ENCODE measurements around the gene SNW1. TPM values are rescaled to one million over a fixed set of nuclear protein-coding genes. Genes with fewer than 3 reads are reported as not detected.

Gene SNW1
- total RNA-seq, 1 experiment from 2014 or later = 92.1 TPM

GRCh38 chr14:77674931-77675330, 86.0 kb downstream of the SNW1 start (continued):
- TF ChIP-seq, protein P1, sequence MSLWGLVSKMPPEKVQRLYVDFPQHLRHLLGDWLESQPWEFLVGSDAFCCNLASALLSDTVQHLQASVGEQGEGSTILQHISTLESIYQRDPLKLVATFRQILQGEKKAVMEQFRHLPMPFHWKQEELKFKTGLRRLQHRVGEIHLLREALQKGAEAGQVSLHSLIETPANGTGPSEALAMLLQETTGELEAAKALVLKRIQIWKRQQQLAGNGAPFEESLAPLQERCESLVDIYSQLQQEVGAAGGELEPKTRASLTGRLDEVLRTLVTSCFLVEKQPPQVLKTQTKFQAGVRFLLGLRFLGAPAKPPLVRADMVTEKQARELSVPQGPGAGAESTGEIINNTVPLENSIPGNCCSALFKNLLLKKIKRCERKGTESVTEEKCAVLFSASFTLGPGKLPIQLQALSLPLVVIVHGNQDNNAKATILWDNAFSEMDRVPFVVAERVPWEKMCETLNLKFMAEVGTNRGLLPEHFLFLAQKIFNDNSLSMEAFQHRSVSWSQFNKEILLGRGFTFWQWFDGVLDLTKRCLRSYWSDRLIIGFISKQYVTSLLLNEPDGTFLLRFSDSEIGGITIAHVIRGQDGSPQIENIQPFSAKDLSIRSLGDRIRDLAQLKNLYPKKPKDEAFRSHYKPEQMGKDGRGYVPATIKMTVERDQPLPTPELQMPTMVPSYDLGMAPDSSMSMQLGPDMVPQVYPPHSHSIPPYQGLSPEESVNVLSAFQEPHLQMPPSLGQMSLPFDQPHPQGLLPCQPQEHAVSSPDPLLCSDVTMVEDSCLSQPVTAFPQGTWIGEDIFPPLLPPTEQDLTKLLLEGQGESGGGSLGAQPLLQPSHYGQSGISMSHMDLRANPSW (CRISPR knock-in tag; conservative IDR thresholded peaks at IDR 0.05; ENCODE audit: low read depth) = no peak
- TF ChIP-seq OVOL2 (CRISPR knock-in tag; IDR thresholded peaks at IDR 0.05; ENCODE audit: borderline replicate concordance) (no peak), HMGA2 (CRISPR knock-in tag; IDR thresholded peaks at IDR 0.05) (no peak)

GRCh38 chr14:77673193-77673592, 87.8 kb downstream of the SNW1 start:
- Mint-ChIP-seq H3K9me3 (no peaks in the 10 kb centered on the region), H3K36me3 (peaks cover 36% of the 10 kb centered on the region), H3K27ac (no peak overlapping the region), H3K4me1 (no peaks in the 10 kb centered on the region), H3K4me3 (no peak overlapping the region), H3K27me3 (ENCODE audit: low read depth) (no peaks in the 10 kb centered on the region)
- no peak for DNase-seq (ENCODE audit: low spot score)
- TF ChIP-seq NR3C1 (CRISPR knock-in tag; conservative IDR thresholded peaks at IDR 0.05; ENCODE audit: low read depth) (no peak), GTF2I (CRISPR knock-in tag; conservative IDR thresholded peaks at IDR 0.05) (no peak), NR2C2 (CRISPR knock-in tag; IDR thresholded peaks at IDR 0.05) (no peak), JAZF1 (CRISPR knock-in tag; IDR thresholded peaks at IDR 0.05) (no peak), FOXP1 (CRISPR knock-in tag; IDR thresholded peaks at IDR 0.05; ENCODE audit: borderline replicate concordance) (no peak), E2F1 (CRISPR knock-in tag; IDR thresholded peaks at IDR 0.05) (no peak), ZNF671 (CRISPR knock-in tag; IDR thresholded peaks at IDR 0.05) (no peak), RELA (CRISPR knock-in tag; IDR thresholded peaks at IDR 0.05; ENCODE audit: borderline replicate concordance) (no peak), NFATC4 (CRISPR knock-in tag; IDR thresholded peaks at IDR 0.05) (no peak), ESRRA (CRISPR knock-in tag; IDR thresholded peaks at IDR 0.05; ENCODE audit: borderline replicate concordance) (no peak), ZNF396 (CRISPR knock-in tag; IDR thresholded peaks at IDR 0.05; ENCODE audit: borderline replicate concordance) (no peak), TP53 (CRISPR knock-in tag; IDR thresholded peaks at IDR 0.05) (no peak)
- TF ChIP-seq, protein P2, sequence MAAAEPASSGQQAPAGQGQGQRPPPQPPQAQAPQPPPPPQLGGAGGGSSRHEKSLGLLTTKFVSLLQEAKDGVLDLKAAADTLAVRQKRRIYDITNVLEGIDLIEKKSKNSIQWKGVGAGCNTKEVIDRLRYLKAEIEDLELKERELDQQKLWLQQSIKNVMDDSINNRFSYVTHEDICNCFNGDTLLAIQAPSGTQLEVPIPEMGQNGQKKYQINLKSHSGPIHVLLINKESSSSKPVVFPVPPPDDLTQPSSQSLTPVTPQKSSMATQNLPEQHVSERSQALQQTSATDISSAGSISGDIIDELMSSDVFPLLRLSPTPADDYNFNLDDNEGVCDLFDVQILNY (CRISPR knock-in tag; IDR thresholded peaks at IDR 0.05) = no peak
- TF ChIP-seq, protein P3, sequence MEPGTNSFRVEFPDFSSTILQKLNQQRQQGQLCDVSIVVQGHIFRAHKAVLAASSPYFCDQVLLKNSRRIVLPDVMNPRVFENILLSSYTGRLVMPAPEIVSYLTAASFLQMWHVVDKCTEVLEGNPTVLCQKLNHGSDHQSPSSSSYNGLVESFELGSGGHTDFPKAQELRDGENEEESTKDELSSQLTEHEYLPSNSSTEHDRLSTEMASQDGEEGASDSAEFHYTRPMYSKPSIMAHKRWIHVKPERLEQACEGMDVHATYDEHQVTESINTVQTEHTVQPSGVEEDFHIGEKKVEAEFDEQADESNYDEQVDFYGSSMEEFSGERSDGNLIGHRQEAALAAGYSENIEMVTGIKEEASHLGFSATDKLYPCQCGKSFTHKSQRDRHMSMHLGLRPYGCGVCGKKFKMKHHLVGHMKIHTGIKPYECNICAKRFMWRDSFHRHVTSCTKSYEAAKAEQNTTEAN (CRISPR knock-in tag; IDR thresholded peaks at IDR 0.05) = no peak
- TF ChIP-seq, protein P4, sequence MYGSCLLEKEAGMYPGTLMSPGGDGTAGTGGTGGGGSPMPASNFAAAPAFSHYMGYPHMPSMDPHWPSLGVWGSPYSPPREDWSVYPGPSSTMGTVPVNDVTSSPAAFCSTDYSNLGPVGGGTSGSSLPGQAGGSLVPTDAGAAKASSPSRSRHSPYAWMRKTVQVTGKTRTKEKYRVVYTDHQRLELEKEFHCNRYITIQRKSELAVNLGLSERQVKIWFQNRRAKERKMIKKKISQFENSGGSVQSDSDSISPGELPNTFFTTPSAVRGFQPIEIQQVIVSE (CRISPR knock-in tag; IDR thresholded peaks at IDR 0.05; ENCODE audit: borderline replicate concordance) = no peak
- CTCF ChIA-PET = no interaction called here
- no peak for ATAC-seq
- POLR2A ChIA-PET = no interaction called here

Other genes with a start within 250 kb of the SNW1 start
- 38.2 to 40.1 TPM (median 39.6 TPM) in 3 replicates for gene SPTLC2, start 144.5 kb downstream of the SNW1 start, total RNA-seq (2021)
- gene ALKBH1, start 53.1 kb downstream of the SNW1 start, total RNA-seq (2021) = 14.5 to 18.8 TPM (median 17.8 TPM) in 3 replicates
- gene SLIRP, start 53.1 kb downstream of the SNW1 start, total RNA-seq (2021) = 317 to 377 TPM (median 325 TPM) in 3 replicates
- gene ADCK1, start 39.0 kb upstream of the SNW1 start, total RNA-seq (2021) = 11.4 to 12.8 TPM (median 12.0 TPM) in 3 replicates